NOMO-1 treated with DMSO at 0.1 percent for 48 hours (cell line): ENCODE data around the gene POLR2L.

Experiments
- DNase-seq: peaks from one replicate; lab custom pipeline; 2025; ENCODE audit not compliant: unreplicated experiment; lab: John Stamatoyannopoulos, UW

POLR2L gene

GRCh38 chr11:855796-856195 lies 13.5 kb upstream of the POLR2L start:
- DNase-seq = no peak

GRCh38 chr11:855330-855674 lies 13.0 kb upstream of the POLR2L start:
- no peak for DNase-seq

- no peak for DNase-seq
These were observed 12.4 kb upstream of the POLR2L start for GRCh38 chr11:854601-855329.

GRCh38 chr11:853682-854448 lies 11.5 kb upstream of the POLR2L start:
- DNase-seq = no peak

- DNase-seq = no peak
These were observed 10.4 kb upstream of the POLR2L start for GRCh38 chr11:852762-853161.

GRCh38 chr11:850775-851763 lies 8.7 kb upstream of the POLR2L start:
- DNase-seq = no peak

GRCh38 chr11:849951-850774 lies 7.8 kb upstream of the POLR2L start:
- DNase-seq = no peak

- DNase-seq = no peak
These were observed 6.9 kb upstream of the POLR2L start for GRCh38 chr11:849104-849824.

- no peak for DNase-seq
These were observed 6.1 kb upstream of the POLR2L start for GRCh38 chr11:848380-848931.

- no peak for DNase-seq
These were observed 5.5 kb upstream of the POLR2L start for GRCh38 chr11:847876-848275.

- DNase-seq = no peak
These were observed 4.3 kb upstream of the POLR2L start for GRCh38 chr11:846496-847098.

- DNase-seq = no peak
These were observed 3.7 kb upstream of the POLR2L start for GRCh38 chr11:845872-846495.

GRCh38 chr11:844693-845644 lies 2.6 kb upstream of the POLR2L start:
- no peak for DNase-seq

GRCh38 chr11:843818-844692 lies 1.7 kb upstream of the POLR2L start:
- DNase-seq = no peak

- DNase-seq = no peak
These were observed 881 bp upstream of the POLR2L start for GRCh38 chr11:843086-843734.

- no peak for DNase-seq
These were observed 354 bp downstream of the POLR2L start for GRCh38 chr11:841981-842369.
